Skeletal muscle cell (primary cell): ENCODE results near the gene TTC22.

Experiments used
- DNase-seq: peaks from one replicate; pipeline ENCODE4 v3.0.0-alpha.2; 2010; ENCODE audit warnings: low read depth
- H3K4me3 ChIP-seq: 2 replicates; pipeline ENCODE4 v1.5.1; 2011; ENCODE audit warnings: low read depth, mild to moderate bottlenecking, control low read depth, low read length, moderate library complexity

The TTC22 gene

DNA sequence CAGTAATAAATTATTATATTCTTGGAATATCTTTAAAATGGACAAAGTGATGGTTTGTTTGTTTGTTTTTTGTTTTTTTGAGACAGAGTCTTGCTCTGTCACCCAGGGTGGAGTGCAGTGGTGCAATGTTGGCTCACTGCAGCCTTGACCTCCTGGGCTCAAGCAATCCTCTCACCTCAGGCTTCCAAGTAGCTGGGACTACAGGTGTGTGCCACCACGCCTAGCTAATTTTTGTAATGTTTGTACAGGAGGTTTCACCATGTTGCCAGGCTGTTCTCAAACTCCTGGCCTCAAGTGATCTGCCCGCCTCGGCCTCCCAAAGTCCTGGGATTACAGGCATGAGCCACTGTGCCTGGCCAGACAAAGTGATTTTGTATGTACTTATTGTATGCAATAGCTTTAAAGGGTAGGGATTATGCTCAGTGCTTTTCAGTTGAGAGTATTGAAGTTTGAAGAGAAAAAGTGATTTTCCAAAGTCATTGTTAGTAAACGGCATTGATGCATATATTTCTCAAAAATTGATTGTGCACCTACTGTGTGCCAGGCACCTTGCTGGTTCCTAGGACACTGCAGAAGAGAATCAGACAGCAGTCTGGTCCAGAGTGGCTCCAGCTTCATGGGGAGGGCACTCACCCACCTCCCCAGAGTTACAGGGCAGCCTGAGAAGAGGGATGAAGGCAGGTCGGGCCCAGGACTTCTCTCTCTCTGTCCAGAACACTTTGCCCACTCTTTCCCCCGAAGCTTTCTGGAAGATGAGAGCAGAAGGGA, 34.2 kb upstream of the TTC22 start:
- no peak for DNase-seq
- H3K4me3 ChIP-seq = no peak overlapping the region

DNA sequence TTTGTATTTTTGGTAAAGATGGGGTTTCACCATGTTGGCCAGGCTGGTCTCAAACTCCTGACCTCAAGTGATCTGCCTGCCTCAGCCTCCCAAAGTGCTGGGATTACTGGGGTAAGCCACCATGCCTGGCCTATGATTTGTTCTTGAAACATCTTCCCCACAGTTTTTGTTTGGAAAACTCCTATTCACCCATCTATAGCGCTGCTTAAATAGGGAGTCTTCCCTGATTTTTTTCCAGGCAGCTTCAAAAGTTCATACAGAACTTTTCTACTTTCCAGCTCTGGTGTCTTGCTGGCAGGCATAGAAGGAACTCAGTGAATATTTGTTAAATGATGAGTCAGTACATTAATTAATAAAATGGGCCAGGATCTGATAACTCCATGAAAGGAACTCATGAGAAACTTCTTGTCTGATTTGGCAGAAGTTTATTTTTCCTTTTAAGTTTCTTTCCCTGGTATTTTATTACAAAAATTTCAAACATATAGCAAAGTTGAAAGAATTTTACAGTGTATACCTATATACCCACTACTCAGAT, 33.0 kb upstream of the TTC22 start:
- H3K4me3 ChIP-seq = no peak overlapping the region
- DNase-seq = no peak

DNA sequence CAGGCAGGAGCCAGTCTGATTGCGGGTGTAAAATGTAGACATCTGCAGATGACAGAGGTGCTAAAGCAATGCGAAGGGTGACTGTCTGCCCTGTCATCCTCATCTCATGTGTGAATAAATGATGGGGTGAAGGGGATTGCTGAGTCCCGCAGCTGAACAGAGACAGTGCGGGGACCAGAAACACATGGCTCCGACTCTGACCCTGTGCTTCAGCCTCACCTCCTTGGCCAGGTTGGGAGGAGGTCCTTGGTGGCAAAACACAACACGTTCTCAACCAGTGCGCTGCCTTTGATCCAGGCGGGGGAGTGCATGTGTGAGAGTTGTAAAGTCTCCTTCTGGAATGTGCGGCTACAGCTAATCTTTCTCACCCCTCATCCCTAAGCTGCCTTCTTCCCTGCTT, 32.0 kb upstream of the TTC22 start:
- H3K4me3 ChIP-seq = no peak overlapping the region
- DNase-seq = no peak

DNA sequence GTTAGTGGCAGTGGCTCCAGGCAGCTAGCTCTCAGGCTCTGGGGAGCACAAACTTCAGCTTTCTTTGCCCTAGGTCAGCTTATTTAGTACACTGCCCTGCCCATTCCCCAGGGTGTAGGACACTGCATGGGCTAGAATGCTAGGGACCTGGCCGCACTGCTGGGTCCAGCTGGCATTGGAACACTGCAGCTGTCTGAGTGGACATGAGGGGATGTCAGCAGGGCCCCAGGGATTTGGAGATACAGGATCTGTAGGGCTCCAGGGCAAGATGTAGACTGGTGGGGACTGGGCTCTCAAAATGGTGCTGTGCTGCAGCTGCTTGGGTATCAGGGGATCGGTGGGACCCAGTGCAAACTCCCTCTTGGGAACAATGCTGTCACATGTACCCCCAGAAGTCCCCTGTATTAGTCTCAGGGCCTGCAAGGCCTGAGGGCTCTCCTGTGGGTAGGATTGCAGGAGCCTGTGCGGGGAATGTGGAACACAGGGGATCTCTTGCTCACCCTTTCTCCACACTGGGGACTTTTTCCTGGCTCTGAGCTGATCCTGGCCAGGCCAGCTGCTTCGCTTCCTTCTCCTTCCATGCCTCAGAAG, 25.2 kb upstream of the TTC22 start:
- no peak for DNase-seq
- H3K4me3 ChIP-seq = no peak overlapping the region

DNA sequence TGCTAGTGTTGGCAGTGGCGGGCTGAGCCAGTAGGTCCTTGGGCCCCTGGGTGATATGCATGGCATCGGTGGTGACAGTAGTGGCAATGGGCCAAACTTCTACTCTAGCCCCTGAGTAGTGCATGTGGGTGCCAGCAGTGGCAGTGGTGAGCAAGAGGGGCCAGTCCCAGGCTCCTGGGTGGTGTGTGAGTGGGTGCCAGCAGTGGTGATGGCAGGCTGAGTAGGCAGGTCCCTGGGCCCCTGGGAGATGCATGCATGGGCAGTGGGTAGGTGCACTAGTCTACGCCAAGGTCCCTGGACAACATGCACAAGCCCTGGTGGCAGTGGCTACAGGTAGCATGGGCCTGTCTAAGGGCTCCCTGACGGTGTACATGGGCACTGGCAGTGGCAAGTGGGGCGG, 24.6 kb upstream of the TTC22 start:
- H3K4me3 ChIP-seq = no peak overlapping the region
- DNase-seq = no peak

DNA sequence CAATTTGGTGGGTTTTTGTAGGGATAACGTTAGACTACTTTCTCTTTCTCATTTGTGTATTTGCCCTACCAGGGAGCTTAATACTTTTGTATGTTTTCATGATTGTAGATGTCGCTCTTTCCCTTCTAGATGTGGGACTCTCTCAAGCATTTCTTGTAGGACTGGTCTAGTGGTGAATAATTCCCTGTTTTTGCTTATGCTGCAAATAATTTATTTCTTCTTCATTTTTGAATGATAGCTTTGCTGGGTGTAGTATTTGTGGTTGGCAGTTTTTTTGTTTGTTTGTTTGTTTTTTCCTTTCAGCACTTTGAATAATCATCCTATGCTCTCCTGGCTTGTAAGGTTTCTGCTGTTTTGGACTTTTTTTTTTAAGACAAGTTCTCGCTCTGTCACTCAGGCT, 22.5 kb upstream of the TTC22 start:
- no peak overlapping the region for H3K4me3 ChIP-seq
- DNase-seq = no peak

DNA sequence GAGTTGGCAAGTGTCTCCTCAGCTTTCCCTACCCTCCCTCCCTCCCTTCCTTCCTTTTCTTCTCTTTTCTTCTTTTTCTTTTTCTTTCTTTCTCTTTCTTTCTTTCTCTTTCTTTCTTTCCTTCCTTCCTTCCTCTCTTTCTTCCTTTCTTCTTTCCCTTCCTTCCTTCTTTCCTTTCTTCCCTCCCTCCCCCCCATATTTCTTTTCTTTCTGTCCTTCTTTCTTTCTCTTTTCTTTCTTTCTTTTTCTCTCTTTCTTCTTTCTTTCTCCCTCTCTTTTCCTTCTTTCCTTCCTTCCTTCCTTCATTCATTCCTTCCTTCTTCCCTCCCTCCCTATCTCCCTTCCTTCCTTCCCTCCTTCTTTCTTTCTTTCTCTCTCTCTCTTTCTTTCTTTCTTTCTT, 18.6 kb upstream of the TTC22 start:
- no peak for DNase-seq
- H3K4me3 ChIP-seq = no peak overlapping the region

DNA sequence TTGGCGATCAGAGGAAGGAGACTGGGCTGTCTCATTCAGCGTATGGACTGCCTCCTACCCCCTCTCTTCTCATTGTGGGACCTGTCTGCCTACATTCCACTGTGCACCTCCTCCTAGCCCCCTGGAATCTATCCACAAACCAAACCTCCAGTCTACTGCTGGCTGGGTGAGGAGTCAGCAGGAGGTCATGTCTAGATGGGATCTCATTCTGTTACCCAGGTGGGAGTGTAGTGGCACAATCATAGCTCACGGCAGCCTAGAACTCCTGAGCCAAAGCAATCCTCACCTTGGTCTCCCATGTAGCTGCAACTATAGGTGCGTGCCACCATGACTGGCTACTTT, 18.0 kb upstream of the TTC22 start:
- no peak for DNase-seq
- no peak overlapping the region for H3K4me3 ChIP-seq

DNA sequence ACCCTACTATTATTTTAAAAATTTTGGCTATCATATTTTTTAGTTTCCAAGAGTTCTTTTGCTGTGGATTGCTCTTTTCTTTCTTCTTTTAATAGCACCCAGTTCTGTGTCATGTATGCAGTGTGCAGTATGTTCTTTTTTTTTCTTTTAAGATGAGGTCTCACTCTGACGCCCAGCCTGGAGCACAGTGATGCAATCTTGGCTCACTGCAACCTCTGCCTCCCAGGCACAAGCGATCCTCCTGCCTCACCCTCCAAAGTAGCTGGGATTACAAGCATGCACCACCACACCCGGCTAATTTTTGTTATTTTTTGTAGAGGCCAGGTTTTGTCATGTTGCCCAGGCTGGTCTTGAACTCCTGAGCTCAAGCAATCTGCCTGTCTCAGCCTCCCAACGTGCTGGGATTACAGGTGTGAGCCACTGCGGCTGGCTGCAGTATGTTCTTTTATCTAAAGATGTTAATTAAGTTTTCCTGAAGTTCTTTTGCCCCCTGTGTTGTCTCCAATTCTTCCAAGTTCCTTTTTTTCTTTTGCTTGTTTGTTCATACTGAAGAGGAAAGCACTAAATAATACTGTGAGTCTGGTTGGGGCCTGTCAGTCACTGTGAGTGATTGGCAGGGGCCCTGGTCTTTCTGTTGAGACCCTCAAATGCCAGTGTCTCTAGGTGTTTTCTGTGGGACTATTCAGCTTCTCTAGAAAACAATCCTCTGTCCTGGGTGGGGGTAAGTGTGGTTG, 17.5 kb upstream of the TTC22 start:
- no peak overlapping the region for H3K4me3 ChIP-seq
- DNase-seq = no peak

DNA sequence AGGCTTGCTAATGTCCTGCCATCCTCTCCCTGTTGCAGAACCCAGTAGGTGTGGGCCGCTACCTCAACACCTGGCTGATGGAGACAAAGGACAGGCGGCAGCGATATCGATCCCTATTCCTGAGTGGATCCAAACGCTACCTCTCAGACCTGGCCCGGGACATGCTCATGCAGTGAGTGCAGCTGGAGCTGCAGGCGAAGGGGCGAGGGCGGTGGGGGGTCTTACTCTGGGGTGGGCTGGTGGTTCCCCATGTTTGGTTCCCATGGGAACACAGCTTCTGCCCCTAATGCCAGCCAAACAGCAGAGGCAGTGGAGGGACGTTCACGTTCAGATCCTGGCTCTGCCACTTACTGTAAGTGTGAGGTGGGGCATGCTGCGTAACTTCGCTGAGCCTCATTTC, 15.8 kb upstream of the TTC22 start:
- DNase-seq = no peak
- H3K4me3 ChIP-seq = no peak overlapping the region

DNA sequence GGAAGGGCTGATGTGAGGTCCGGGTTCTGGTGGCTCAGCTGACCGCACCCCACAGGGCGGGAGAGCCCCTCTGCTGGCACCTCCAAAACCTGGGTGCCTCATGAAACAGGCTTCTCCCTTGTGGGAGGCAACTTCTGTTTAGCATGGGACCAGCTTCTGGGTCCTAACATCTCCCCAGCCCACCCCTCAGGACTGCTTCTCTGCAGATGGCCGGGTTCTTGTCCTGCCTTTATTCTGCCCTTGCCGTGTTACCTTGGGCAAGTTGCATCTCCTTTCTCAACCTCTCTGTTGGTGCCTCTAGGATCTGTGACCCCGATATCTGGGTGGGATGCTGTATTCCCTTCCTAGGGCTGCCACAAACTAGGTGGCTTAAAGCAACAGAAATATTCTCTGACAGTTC, 15.0 kb upstream of the TTC22 start:
- no peak for DNase-seq

DNA sequence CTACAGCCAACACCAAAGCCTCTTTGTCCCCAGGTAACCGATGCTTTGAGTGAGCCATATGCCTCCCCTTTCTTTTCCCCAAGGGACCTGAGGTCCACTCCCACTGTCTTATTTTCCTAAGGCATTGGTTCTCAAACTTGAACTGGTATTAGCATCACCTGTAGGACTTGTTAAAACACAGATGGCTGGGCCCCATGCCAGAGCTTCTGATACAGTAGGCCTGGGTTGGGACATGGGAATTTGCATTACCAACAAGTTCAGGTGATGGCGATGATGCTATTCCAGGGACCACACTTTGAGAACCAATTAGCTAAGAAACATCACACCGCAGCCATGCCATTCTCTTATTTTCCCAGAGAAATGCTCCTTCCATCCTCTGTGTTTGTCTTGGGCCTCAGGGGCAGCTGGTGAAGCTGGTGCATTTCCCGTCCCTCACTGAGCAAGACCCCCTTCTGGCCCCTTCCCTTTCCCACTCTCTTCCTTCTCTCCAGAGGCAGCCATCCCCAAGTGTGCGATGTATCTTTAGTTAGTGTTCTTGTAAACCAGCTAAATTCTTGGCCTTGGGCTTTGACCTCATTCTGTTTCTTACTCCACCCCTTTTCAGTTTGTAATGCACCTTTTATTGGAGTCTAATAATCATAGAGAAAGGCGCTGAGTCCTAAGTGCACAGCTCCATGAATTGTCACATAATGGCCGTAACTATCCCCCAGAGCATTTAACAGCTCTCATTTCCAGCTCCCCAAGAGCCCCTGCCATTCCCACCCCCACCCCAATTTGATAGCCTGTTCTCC, 14.2 kb upstream of the TTC22 start:
- no peak overlapping the region for H3K4me3 ChIP-seq
- no peak for DNase-seq

More for the DNA sequence above, 15.0 kb upstream of the TTC22 start:
- H3K4me3 ChIP-seq = no peak overlapping the region

DNA sequence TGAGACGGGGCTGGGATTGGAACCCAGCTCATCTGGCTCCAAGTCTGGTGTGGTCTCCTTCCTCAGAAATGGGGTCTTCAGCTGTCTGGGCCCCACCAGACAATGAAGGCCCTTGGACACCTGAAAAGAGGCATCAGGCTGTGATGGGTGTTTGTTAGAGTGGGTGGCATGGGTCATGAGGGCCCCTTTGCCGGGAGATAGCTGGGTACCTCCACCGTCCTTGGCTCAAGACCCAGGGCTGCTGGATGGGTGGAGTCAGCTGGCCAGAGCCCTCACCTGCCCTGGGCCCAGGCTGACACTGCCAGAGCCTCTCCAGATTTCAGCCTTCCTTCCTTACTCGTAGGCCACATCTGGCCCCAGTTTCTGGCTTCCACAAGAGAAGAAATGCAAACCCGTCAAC, 13.4 kb upstream of the TTC22 start:
- H3K4me3 ChIP-seq = no peak overlapping the region
- DNase-seq = no peak

DNA sequence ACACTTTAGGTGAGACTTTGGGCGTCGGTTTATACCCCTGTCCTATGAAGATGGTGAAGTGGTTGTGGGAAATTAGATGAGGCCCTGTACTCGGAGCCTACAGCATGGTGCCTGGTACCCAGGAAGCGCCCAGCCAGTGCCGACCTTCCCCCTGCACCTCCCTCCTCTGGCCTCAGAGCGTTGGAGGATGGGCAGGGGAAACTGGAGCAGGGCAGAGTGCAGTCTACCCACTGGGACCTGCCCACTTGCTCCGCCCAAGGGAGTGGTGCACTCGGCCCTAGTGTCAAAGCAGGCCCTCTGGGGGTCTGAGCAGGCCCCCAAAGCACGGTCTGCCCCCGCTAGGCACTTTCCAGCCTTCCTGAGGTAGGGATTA, 13.0 kb upstream of the TTC22 start:
- DNase-seq = no peak

DNA sequence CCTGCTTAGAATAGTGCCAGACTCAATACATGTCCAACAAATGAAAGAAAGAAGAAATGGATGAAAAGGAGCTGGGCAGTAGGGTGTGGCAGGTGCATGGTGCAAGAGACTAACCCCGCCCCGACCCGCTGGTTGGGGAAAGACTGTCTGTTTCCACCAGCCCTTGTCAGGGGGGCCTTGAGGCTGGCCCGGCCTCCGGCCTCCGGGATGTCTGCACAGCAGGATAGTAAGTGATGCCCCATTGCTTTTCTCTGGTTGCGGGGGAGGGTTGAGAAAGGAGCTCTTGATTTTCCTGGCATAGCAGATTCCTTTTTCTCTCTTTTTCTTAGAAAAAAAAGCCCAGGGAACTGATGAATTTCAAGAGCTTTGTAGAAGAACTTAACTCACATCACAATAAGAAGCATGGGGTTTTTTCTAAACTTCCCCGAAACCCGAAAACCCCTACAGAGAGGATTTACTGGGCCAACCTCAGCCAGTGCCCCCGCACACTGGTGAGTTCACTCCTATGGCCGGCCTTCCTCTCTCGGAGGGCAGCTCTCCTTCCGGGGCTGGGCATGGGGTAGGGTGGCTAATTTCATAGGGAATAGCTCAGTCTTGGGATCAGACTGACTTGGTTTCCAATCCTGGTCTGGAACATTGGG, 12.5 kb upstream of the TTC22 start:
- DNase-seq = no peak
- H3K4me3 ChIP-seq = no peak overlapping the region

More for the DNA sequence above, 13.0 kb upstream of the TTC22 start:
- H3K4me3 ChIP-seq = no peak overlapping the region

DNA sequence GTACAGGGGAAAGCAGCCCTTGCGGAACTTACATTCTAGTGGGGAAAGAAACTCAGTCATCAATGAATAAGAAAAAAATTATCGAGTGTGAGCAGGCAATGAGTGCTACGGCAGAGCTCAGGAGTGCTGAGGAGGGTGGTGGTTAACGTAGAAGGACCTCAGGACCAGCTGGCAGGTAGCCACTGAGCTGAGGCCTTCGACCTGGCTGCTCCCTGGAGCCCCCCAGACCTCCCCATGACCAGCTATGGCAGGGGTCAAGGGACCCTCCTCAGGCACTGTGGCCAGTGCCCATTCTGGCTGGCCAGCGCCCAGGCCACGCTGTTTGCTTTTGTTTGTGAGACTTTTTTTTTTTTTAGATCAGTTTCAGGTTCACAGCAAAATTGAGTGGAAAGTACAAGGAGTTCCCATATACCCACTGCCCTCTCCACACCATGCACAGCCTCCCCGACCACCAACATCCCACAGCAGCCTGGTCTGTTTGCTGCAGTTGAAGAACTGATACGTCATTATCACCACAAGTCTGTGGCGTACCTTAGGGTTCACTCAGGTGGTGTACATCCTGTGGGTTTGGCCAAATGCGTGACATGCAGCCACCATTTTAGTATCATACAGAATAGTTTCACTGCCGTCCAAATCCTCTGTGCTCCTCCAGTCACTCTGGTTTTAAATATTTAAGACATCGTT, 11.8 kb upstream of the TTC22 start:
- H3K4me3 ChIP-seq = no peak overlapping the region
- DNase-seq = no peak

DNA sequence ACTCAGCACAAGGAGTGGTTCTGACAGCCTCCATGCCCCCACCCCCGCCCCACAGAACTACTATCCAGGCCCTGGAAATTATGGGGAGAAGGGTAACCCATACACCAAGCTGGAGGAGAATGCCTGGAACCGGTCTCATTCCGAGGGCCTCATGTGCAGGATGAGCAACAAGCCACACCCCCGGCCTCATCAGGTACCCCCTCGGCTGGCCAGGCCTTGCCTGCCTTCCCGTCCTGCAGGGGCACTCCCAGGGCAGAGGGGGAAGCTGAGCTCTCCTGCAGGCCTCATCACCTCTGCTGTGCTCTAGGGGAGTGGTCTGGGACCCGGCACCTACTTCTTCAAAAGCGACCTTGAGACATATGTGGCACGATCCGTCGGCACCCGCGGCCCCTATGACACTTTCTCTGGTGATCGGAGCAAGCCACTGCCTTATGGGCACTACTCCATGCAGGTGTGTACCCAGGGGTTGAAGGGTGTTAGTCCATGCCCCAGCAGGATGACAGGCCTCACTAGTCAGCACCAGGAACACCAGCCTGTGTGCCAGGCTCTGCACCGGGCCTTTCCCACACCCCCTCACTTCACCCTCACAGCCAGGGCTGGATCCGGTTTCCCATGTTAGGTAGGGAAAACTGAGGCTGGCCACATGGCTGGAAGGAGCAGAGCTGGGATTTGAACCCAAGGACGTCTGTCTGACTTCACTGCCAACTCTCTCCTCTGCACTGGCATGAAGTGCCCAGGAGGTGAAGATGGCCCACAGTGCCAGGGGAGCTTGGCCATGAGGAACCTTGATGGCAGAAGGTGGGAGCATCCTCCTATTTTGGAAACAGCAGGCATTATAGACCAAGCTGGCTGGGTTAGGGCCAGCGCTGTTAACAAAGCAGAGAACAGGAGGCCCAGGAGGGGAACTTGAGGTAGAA, 10.9 kb upstream of the TTC22 start:
- DNase-seq = no peak

DNA sequence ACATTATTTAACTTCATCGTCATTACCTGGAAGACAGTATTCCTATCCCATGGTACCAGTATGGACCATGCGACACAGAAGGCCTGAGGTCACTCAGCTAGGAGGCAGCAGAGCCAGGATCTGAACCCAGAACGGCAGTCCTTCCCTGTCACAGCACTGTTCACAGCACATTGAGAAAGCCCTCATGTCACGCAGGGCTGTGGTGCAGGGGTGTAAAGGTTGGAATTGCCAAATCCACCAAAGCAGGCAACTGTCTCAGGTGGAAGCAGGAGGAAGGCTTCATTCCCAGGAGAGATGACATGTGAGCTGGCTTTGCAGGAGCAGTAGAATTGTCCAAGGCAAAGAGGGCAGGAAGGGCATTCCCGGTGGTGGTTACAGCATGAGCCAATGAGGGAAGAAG, 9.9 kb upstream of the TTC22 start:
- no peak overlapping the region for H3K4me3 ChIP-seq
- no peak for DNase-seq

More for the DNA sequence above, 10.9 kb upstream of the TTC22 start:
- no peak overlapping the region for H3K4me3 ChIP-seq
